Keratinocyte (primary cell): ENCODE measurements around the gene RBM19. TPM values are rescaled to one million over a fixed set of nuclear protein-coding genes. Genes with fewer than 3 reads are reported as not detected.

ENCODE experiments used
- DNase-seq: peaks from one replicate; pipeline ENCODE4 v3.0.0-alpha.2; 2011; ENCODE audit warnings: low read depth, missing footprints, low spot score
- FAIRE-seq: peaks from 2 replicates; lab custom pipeline; 2011; peaks lifted over from hg19 to GRCh38; lab: Jason Lieb, UNC
- H2AFZ ChIP-seq: 2 replicates; pipeline ENCODE4 v1.6.0; 2012; ENCODE audit warnings: low read length, control low read depth, inconsistent platforms; ENCODE audit not compliant: control insufficient read depth
- H3K27ac ChIP-seq: 2 replicates; pipeline ENCODE4 v1.5.1; 2011; ENCODE audit warnings: low read length; ENCODE audit not compliant: control insufficient read depth, insufficient read depth
- H3K27me3 ChIP-seq: 3 replicates; pipeline ENCODE4 v1.6.0; 2011; ENCODE audit warnings: low read length; ENCODE audit not compliant: control insufficient read depth, insufficient read depth; ENCODE audit errors: extremely low read depth
- H3K36me3 ChIP-seq, 2 experiments: 2 replicates in 1 of 2; 3 replicates in 1 of 2; pipeline ENCODE4 v1.5.1; 2011; ENCODE audit warnings: low read length in 2 of 2, mild to moderate bottlenecking in 1 of 2; ENCODE audit not compliant: control insufficient read depth in 2 of 2, insufficient read depth in 2 of 2; ENCODE audit errors: extremely low read depth in 1 of 2
- H3K4me1 ChIP-seq: 3 replicates; pipeline ENCODE4 v1.5.1; 2011; ENCODE audit warnings: low read length; ENCODE audit not compliant: control insufficient read depth, insufficient read depth; ENCODE audit errors: extremely low read depth
- H3K4me2 ChIP-seq: 3 replicates; pipeline ENCODE4 v1.6.0; 2011; ENCODE audit warnings: low read depth, low read length; ENCODE audit not compliant: control insufficient read depth, insufficient read depth; ENCODE audit errors: extremely low read depth
- H3K4me3 ChIP-seq, 3 experiments: fragments of 200-600 bp in 1 of 3; sonication (generic) in 1 of 3; 2 replicates in 2 of 3; 3 replicates in 1 of 3; pipeline ENCODE4 v1.5.1; 2011 to 2016; ENCODE audit warnings: low read length in 3 of 3, mild to moderate bottlenecking in 3 of 3, control low read depth in 2 of 3, inconsistent platforms in 1 of 3, low read depth in 1 of 3, mixed read lengths in 1 of 3, mixed run types in 1 of 3, moderate library complexity in 1 of 3; ENCODE audit not compliant: control insufficient read depth in 2 of 3, insufficient read depth in 2 of 3; ENCODE audit errors: extremely low read depth in 1 of 3
- H3K79me2 ChIP-seq: 2 replicates; pipeline ENCODE4 v1.6.0; 2012; ENCODE audit warnings: low read length; ENCODE audit not compliant: control insufficient read depth, insufficient read depth
- H3K9ac ChIP-seq: 3 replicates; pipeline ENCODE4 v1.6.0; 2011; ENCODE audit warnings: low read length; ENCODE audit not compliant: control insufficient read depth, insufficient read depth; ENCODE audit errors: extremely low read depth
- H3K9me1 ChIP-seq: 3 replicates; pipeline ENCODE4 v1.6.0; 2011; ENCODE audit warnings: low read length; ENCODE audit not compliant: control insufficient read depth, insufficient read depth; ENCODE audit errors: extremely low read depth
- H3K9me3 ChIP-seq: 2 replicates; pipeline ENCODE4 v1.5.1; 2012; ENCODE audit warnings: low read depth, low read length; ENCODE audit not compliant: control insufficient read depth
- H4K20me1 ChIP-seq: 3 replicates; pipeline ENCODE4 v1.6.0; 2011; ENCODE audit warnings: low read length; ENCODE audit not compliant: control insufficient read depth, insufficient read depth; ENCODE audit errors: extremely low read depth
- EZH2 ChIP-seq: IDR thresholded peaks from one replicate; pipeline ENCODE4 v1.6.1; 2012; ENCODE audit warnings: inconsistent platforms, mild to moderate bottlenecking, low read length, moderate library complexity
- dilution Hi-C: fragments of 300-500 bp; cut with MboI; formaldehyde crosslinking; loops from one replicate; pipeline ENCODE4 v1.7.0; 2020; ENCODE audit warnings: low sequenced_read_pairs; ENCODE audit not compliant: extremely low pct_ligation_motif_present
- polyA plus RNA-seq, 5 experiments: library from polyadenylated mRNA; depleted of rRNA in 3 of 5; stranded (reverse) in 3 of 5; stranded (forward) in 1 of 5; unstranded in 1 of 5; fragments of >200 nt; gene quantifications; 1 replicate in 1 of 5; 2 replicates in 3 of 5; 3 replicates in 1 of 5; pipeline versions ENCODE4 v1.2.1 to v1.2.3, GENCODE V29; 2011 to 2012; ENCODE audit warnings: missing spikeins in 2 of 5, low read depth in 1 of 5, low replicate concordance in 1 of 5
- TF ChIP-seq, protein P1 (sequence below), 3 experiments: IDR thresholded peaks in 1 of 3; conservative IDR thresholded peaks in 1 of 3; optimal IDR thresholded peaks in 1 of 3; 2 replicates in 2 of 3; 3 replicates in 1 of 3; pipeline versions ENCODE3 to v1.5.1; 2011; ENCODE audit warnings: low read length in 3 of 3, mild to moderate bottlenecking in 3 of 3, moderate library complexity in 2 of 3, control low read depth in 1 of 3, inconsistent platforms in 1 of 3; ENCODE audit not compliant: insufficient read depth in 2 of 3; ENCODE audit errors: extremely low read depth in 1 of 3

RBM19 gene
- polyA plus RNA-seq, 1 donor (not counting 4 experiments of a cell fraction or from before 2014, with no cell fraction given) = 14.6 TPM

DNA sequence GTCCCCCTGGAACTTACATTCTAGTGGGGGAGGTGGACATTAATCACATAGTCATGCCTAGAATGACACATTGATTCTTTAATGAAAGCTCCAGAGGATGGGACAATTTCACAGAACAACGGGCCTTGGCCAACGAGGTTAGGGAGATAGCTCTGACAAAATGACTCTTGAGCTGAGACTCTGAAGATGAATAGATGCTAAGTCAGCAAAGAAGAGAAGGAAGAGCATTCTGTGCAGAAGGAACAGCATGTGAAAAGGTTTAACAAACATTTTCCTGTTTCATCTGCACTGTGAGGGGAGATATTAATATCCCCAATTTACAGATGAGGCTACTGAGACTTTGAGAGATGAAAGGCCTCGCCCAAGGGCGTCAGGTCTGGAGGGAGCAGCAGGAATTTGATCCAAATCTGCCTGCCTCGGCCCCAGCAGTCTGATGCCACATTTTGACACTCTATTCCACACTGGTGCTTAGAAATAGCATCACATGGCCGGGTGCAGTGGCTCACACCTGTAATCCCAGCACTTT, 193.6 kb downstream of the RBM19 start:
- H3K9ac ChIP-seq = no peak overlapping the region
- no peaks in the 10 kb centered on the region for H3K4me1 ChIP-seq
- no peaks in the 10 kb centered on the region for H3K36me3 ChIP-seq
- no peaks in the 10 kb centered on the region for H3K9me3 ChIP-seq
- H3K4me2 ChIP-seq = no peak overlapping the region
- H3K27ac ChIP-seq = no peak overlapping the region
- H3K27me3 ChIP-seq = no peaks in the 10 kb centered on the region
- FAIRE-seq (no peak), DNase-seq (no peak)
- H3K79me2 ChIP-seq = no peaks in the 10 kb centered on the region
- no peaks in the 10 kb centered on the region for H3K9me1 ChIP-seq
- dilution Hi-C loops = no loop called here
- TF ChIP-seq, protein P1, sequence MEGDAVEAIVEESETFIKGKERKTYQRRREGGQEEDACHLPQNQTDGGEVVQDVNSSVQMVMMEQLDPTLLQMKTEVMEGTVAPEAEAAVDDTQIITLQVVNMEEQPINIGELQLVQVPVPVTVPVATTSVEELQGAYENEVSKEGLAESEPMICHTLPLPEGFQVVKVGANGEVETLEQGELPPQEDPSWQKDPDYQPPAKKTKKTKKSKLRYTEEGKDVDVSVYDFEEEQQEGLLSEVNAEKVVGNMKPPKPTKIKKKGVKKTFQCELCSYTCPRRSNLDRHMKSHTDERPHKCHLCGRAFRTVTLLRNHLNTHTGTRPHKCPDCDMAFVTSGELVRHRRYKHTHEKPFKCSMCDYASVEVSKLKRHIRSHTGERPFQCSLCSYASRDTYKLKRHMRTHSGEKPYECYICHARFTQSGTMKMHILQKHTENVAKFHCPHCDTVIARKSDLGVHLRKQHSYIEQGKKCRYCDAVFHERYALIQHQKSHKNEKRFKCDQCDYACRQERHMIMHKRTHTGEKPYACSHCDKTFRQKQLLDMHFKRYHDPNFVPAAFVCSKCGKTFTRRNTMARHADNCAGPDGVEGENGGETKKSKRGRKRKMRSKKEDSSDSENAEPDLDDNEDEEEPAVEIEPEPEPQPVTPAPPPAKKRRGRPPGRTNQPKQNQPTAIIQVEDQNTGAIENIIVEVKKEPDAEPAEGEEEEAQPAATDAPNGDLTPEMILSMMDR (optimal IDR thresholded peaks at IDR 0.05 in 1 of 3, IDR thresholded peaks at IDR 0.05 in 1 of 3, conservative IDR thresholded peaks at IDR 0.05 in 1 of 3; ENCODE audit: extremely low read depth in 1 of 3, insufficient read depth in 2 of 3, low read length in 3 of 3) = no peak
- TF ChIP-seq EZH2 = no peak
- no peak overlapping the region for H3K4me3 ChIP-seq
- H4K20me1 ChIP-seq = no peaks in the 10 kb centered on the region
- no peak overlapping the region for H2AFZ ChIP-seq

DNA sequence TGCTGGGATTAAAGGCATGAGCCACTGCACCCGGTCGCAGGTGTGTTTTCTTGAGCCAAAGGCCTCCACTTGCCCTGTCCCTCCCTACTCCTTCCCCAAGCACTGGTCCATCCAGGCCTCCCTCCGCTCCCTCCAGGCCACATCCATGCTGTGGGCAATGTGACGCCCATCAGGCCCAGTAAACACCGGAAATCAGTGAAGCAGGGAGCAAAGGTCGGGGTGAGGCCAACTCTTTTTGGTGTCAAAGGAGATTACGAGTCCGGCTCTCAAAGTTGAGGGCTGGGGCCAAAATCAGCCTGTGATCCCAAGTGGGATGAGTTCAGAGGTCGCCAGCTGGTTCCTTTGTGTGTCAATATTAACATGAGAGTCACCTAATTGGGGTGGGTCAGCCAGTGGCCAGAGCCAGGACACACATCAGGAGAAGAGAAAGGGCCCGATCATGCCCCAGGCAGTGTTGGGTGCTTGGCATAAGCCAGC, 195.7 kb downstream of the RBM19 start:
- Histone ChIP-seq H3K27ac (no peak overlapping the region), H3K9ac (no peak overlapping the region), H3K36me3 (no peaks in the 10 kb centered on the region), H4K20me1 (no peaks in the 10 kb centered on the region), H3K27me3 (peaks cover 6% of the 10 kb centered on the region), H3K9me1 (no peaks in the 10 kb centered on the region), H3K4me1 (peaks cover 7% of the 10 kb centered on the region), H2AFZ (no peak overlapping the region), H3K4me3 (no peak overlapping the region), H3K9me3 (no peaks in the 10 kb centered on the region), H3K79me2 (no peaks in the 10 kb centered on the region), H3K4me2 (no peak overlapping the region)
- dilution Hi-C loops = no loop called here
- no peak for TF ChIP-seq EZH2
- no peak for DNase-seq
- no peak for FAIRE-seq

DNA sequence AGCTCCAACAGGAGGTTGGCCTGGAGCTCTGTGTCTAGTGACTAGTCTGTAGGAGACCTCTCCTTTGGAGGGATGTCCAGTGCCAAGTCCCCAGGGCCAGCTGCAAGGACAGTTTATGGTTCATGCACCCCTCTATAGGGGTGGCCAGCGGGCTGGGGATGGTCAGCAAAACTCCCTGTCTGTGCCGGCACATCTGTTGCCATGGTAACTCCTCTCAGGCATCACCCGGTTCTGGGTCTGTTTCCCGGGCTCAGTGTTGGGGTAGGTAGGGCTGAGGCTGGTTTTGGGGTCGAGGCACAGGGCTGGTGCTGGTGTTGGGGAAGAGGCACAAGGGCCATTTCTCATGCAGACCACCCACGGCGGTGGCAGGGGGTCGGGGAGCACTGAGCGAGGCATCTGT, 196.8 kb downstream of the RBM19 start:
- Histone ChIP-seq H3K36me3 (no peaks in the 10 kb centered on the region), H3K4me3 (no peak overlapping the region), H3K9me1 (no peaks in the 10 kb centered on the region), H4K20me1 (no peaks in the 10 kb centered on the region), H3K27me3 (peaks cover 6% of the 10 kb centered on the region), H2AFZ (no peak overlapping the region), H3K9ac (no peak overlapping the region), H3K4me1 (peaks cover 7% of the 10 kb centered on the region), H3K79me2 (no peaks in the 10 kb centered on the region), H3K9me3 (no peaks in the 10 kb centered on the region), H3K27ac (no peak overlapping the region), H3K4me2 (no peak overlapping the region)
- dilution Hi-C loops = no loop called here
- FAIRE-seq (no peak), DNase-seq (no peak)
- TF ChIP-seq, protein P1 (optimal IDR thresholded peaks at IDR 0.05 in 1 of 3, IDR thresholded peaks at IDR 0.05 in 1 of 3, conservative IDR thresholded peaks at IDR 0.05 in 1 of 3; ENCODE audit: extremely low read depth in 1 of 3, insufficient read depth in 2 of 3, low read length in 3 of 3) = no peak
- TF ChIP-seq EZH2 = no peak
